NCI-H2196 treated with DMSO at 0.1 percent for 48 hours (cell line): ENCODE data around the gene LEMD1.

ENCODE experiments used
- DNase-seq: peaks from one replicate; lab custom pipeline; 2025; ENCODE audit not compliant: unreplicated experiment; lab: John Stamatoyannopoulos, UW

LEMD1 gene

DNA sequence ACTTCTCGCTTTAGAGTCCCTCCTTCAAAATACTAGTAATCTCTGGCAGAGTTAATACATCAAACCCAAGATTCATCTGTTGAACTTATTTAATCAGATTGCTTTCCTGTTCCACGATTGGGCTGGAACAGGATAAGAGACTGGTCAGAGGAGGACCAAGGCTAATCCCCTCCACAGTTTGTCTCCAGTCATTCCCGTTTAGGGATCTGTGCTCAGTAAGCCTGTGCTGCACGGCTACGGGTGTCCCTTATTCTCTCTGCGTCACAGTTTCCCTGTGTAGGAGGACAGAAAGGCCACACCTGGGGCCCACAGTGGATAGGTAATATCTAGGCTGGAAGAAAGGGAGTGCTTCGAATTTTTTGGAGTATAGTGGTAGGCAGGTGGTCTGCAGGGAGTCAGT, 83.8 kb downstream of the LEMD1 start:
- no peak for DNase-seq

DNA sequence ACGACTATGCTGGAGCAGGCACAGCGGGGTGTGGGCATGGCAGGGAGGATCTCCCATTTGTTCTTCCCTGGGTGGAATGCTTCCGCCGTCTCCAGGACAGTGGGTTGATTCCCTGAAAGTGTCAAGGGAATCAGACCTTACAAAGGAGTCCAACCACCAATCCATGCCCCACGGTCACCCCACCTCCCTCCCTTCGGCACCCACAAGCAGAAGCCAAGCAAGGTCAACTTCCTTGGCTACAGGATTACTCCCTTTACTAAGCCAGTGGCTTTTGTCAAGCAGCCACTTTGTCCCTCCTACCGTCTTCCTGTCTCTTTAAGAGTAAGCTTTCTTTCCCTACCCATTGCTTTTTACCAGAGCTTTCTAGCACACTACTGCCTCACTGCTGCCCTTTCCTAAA, 84.4 kb downstream of the LEMD1 start:
- DNase-seq: no peak

DNA sequence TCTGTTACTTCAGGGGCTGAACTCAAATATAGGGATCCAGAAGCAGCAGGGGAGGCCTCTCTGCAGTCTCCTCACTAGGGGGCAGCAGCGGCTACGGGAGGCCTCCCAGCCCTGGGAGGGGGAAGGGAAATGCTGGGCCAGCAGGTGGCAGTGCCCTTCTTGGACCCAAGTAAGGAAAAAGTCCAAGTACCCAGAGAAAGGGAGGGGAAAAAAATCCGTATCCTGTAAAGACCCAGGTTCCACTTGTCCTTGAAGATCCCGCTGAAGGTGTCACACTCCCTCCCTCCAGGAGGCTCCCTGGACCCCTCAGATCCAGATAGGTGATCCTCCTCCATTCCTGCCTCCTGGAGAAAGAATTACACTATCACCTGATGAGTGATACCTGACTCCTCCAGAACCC, 86.2 kb downstream of the LEMD1 start:
- DNase-seq: peak; percentile 76

DNA sequence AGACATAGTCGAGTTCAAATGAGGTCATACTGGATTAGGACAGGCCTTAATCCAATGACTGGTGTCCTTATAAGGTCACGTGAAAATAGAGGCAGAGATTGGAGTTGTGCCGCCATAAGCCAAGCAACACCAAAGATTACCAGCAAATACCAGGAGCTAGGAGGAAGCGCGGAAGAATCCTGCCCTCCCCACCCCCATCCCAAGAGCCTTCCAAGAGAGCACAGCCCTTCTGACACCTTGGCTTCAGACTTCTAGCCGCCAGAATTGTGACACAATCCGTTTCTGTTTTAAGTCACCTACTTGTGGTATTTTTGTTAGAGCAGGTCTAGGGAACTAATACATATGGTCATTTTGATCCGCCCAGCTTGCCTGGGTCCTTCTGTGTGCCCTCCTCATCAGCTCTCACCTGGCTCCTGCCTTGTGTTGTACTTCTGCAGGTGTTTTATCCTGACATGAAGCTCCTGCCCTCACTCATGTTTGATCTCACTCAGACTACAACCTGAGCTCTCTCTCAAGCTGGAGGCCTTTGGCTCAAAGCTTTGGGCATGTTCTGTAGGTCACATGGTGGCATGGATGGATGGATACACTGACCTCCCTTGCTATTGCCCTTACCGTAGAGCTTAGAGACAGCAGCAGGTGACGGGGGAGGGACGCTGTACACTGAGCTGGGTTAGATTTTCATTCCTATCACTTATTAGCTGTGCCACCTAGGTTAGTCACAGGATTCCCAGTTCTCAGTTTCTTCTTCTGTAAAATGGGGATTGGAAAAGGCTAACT, 89.7 kb downstream of the LEMD1 start:
- DNase-seq: no peak
